HTR-8/SVneo (cell line): Measurements from ENCODE around the gene SREBF1.
A peak's percentile ranks its signal among the peaks of the same experiment; 100 is the strongest.

ENCODE experiments used
- DNase-seq: peaks from one replicate; pipeline ENCODE4 v3.0.0; 2011; ENCODE audit warnings: low spot score, mixed read lengths; ENCODE audit not compliant: insufficient read length
- FAIRE-seq: peaks from 2 replicates; lab custom pipeline; 2011; peaks lifted over from hg19 to GRCh38; lab: Jason Lieb, UNC

SREBF1 gene

DNA sequence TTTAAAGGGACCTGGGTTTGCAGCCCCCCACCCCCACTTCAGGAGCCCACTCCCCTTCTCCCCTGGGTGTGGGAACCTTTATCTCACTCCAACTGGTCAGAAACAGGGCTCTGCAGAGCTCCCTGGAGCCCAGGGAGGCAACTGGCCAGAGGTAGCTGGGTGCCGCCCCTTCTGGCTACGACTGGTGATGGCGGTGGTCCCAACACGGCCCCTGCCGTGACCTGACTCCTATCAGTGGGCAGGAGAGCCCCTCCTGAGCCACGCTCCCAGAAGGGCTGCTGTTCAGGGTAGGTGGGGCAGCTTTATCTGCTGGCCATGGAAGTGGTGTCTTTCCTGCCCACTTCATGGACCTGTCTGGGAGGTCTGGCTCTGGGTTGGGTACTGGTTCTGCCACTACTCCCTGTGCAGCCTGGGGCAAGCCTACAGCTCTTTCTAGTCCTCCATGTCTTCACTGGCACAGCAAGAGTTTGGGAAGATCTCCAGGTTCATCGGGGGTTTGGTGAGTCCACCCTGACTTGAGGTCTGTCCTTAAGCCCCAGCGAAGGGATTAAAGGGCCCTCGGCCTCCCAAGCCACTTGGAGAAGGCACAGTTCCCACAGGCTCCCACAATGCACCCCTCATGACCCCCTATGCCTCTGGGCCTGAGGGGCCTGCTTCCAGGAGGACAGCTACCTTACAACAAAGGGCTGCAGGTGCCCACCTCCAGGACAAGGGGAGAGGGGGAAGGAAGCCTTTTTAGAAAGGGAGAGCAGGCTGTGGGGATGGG lies 5.5 kb upstream of the SREBF1 start:
- no peak for FAIRE-seq
- DNase-seq, result no peak

DNA sequence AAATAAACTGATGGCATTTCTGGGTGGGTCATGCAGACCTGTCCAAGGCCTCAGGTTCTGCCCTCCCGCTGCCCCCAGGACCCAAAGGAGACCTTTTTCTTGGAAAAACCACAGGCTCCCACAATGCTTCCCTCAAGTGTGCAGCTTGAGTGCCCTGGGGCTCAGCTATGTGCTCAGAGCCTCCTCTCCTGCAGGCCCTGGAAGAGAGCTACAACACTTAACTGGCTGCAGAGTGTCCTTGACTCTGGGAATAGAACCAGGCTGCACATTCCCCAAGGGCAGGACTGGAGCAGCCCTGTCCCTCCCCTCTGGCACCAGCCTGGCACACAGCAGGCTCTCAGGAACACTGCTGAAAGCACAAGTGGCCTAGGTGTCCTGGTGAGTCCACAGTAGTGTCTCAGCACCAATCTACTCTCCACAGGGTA lies 4.8 kb upstream of the SREBF1 start:
- DNase-seq (no peak), FAIRE-seq (peak; percentile 33)

GRCh38 chr17:17840751-17841591 lies 4.2 kb upstream of the SREBF1 start:
- FAIRE-seq (peak; percentile 72), DNase-seq (no peak)

- peak; percentile 98 for FAIRE-seq
- DNase-seq, result peak; percentile 97
Measured at GRCh38 chr17:17839791-17840707, 3.3 kb upstream of the SREBF1 start.

GRCh38 chr17:17837966-17838962 lies 1.5 kb upstream of the SREBF1 start:
- FAIRE-seq (no peak), DNase-seq (no peak)

DNA sequence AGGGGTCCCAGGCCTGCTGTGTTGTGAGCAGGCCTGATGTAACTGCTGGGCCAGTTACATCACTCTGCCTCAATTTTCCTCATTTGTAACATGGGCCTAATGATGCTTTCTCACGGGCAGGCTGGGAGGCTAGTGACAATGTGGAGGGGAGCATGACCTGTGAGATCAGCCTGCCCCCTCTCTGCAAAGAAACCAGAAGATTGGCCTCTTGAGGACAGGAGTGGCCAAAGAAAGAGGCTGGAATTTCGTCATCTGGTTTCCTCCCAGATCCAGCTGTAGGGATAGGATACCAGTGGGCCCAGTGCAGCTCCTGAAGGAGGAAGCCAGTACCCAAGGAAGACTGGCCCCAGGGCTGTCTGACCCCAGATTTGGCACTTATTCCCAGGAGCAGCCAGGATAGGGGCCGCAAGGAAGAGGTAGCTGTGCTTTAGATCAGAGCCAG lies 615 bp upstream of the SREBF1 start:
- FAIRE-seq, result no peak
- DNase-seq, result no peak

DNA sequence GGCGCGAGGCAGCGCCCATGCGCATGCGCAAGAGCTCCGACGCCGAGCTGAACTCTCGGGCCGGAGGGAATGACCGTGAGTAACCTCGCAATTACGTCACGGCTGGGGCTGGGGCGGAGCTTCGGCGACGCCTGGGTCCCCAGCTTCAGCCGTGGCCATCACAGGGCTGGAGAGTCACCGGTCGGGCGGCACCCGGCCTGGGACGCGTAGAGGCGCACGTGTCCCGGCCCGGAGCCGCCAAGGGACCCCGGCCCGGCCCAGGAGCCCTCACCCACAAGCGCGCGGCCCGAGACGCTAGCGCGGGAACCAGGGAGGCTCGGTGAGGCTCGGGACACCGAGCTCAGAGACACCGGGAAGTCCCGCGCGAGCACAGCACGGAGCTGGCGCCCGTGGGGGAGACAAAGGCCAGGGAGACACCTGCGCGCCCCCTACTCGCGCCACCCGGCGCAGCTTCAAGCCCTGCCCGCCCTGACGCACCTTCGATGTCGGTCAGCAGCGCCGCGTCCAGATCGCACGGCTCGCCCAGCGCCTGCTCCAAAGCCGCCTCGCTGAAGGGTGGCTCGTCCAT lies 452 bp downstream of the SREBF1 start:
- peak; percentile 99 for DNase-seq
- peak; percentile 93 for FAIRE-seq

DNA sequence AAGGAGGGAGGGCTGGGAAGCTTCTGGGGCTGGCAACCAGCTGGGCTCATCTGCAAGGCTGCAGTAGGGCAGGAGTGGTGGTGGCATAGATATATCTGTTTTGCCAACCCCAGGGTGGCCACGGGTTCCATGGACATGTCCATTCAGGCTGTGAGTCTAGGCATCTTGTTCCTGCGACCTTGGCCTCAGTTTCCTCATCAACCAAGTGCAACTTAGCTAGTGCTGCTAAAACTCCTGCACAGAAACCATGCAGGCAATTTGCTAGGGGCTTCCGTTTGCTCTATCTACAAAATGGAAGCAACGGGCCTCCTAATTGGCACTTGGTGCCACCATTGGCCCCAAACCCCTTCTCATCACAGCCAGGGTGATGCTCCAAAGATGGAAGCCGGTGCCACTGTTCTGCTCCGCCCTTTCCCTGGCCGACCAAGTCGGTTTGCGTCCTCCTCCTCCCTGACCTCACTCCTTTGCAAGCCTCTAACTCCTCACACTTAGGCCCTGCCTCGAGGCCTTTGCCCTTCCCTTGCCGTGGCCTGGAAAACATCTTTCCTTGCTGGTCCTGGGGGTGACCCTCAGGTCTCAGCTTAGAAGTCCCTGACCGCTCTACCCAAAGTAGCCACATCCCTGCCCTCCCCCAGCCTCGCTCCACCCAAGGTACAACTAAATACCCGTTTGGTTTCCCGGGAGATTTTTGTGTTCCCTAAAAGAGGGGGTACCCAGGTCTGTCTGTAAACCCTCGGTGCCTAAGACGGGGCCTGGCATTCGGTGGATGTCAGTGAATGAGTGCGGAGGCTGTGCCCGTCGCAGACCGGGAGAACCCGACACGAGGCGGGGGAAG lies 1.2 kb downstream of the SREBF1 start:
- no peak for FAIRE-seq
- no peak for DNase-seq

DNA sequence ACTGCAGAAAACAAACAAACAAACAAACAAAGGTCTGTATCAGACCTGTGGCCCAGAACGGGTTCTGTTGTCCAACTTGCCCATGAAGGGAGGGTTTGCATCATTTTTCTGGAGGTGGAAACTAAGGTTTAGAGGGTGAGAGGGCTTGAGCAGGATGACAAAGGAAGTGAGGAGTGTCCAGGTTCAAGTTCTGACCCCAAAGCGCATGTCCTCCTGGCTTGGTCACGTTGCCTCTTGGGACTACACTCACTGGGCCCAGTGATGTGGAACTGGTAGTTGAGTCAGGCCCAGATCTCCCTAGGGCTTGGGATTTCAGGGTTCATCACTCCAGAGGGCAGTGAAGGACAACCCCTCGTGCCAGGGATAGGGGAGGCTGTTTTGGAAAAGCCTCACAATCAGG lies 1.8 kb downstream of the SREBF1 start:
- no peak for DNase-seq
- FAIRE-seq, result no peak

DNA sequence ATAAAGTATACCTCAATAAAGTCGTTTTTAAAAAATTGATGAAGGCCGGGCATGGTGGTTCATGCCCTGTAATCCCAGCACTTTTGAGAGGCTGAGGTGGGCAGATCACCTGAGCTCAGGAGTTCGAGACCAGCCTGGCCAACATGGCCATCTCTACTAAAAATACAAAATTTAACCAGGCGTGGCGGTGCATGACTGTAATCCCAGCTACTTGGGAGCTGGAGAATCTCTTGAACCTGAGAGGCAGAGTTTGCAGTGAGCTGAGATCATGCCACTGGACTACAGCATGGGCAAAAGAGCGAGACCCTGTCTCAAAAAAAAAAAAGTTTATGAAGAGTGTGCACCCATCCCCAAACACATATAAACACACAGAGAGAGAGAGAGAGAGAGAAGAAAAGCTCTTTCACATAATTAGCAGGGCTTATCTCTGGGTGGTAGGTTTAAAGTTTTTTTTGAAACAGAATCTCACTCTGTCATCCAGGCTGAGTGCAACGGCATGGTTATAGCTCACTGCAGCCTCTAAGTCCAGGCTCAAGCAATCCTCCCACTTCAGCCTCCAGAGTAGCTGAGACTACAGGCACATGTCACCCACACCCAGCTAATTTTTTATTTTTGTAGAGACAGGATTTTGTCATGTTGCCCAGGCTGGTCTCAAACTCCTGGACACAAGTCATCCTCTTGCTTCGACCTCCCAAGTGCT lies 3.0 kb downstream of the SREBF1 start:
- DNase-seq, result no peak
- no peak for FAIRE-seq

DNA sequence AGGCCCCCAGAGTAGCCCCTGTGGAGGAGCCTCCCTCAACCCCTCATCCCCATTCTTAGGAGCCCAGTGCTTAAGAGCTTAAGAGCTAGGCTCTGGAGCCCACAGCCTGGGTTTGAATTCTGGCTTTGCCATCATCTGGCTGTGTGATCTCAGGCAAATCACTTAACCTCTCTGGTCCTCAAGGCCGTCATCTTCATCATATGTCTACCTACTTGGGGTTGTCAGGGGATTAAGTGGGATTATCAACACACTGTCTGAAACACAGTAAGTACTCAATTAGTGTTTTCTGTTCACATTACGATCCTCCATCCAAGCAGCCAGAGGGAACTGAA lies 4.8 kb downstream of the SREBF1 start:
- DNase-seq, result no peak
- no peak for FAIRE-seq

GRCh38 chr17:17831208-17832031 lies 5.4 kb downstream of the SREBF1 start:
- no peak for DNase-seq
- FAIRE-seq, result no peak

- DNase-seq, result no peak
- no peak for FAIRE-seq
Measured at GRCh38 chr17:17830740-17831207, 6.0 kb downstream of the SREBF1 start.

- DNase-seq, result no peak
- no peak for FAIRE-seq
Measured at GRCh38 chr17:17830269-17830567, 6.6 kb downstream of the SREBF1 start.

GRCh38 chr17:17827826-17828621 lies 8.8 kb downstream of the SREBF1 start:
- no peak for FAIRE-seq
- no peak for DNase-seq
